ENCODE results near the gene PTAFR. TPM values are rescaled to one million over a fixed set of nuclear protein-coding genes. Genes with fewer than 3 reads are reported as not detected.
A peak's percentile ranks its signal among the peaks of the same experiment; 100 is the strongest.

Gene PTAFR
- total RNA-seq, 1 donor from 2014 or later = 3.6 TPM

GRCh38 chr1:28175955-28176485, 470 bp downstream of the PTAFR start:
- Mint-ChIP-seq H3K9me3 (no peaks in the 10 kb centered on the region), H3K27me3 (no peaks in the 10 kb centered on the region), H3K4me3 (peak overlapping the region; percentile 85), H3K27ac (peak overlapping the region; percentile 84), H3K4me1 (peaks cover 91% of the 10 kb centered on the region), H3K36me3 (ENCODE audit: low read depth) (no peaks in the 10 kb centered on the region)
- POLR2A ChIA-PET = interaction anchor here (0.5 to 2.1 kb wide), 12 partner anchors 11 to 825 kb away, joined by 3 to 10 read pairs (median 5); partner anchors contain the start of genes EYA3 and GMEB1
- TF ChIP-seq, protein P1, sequence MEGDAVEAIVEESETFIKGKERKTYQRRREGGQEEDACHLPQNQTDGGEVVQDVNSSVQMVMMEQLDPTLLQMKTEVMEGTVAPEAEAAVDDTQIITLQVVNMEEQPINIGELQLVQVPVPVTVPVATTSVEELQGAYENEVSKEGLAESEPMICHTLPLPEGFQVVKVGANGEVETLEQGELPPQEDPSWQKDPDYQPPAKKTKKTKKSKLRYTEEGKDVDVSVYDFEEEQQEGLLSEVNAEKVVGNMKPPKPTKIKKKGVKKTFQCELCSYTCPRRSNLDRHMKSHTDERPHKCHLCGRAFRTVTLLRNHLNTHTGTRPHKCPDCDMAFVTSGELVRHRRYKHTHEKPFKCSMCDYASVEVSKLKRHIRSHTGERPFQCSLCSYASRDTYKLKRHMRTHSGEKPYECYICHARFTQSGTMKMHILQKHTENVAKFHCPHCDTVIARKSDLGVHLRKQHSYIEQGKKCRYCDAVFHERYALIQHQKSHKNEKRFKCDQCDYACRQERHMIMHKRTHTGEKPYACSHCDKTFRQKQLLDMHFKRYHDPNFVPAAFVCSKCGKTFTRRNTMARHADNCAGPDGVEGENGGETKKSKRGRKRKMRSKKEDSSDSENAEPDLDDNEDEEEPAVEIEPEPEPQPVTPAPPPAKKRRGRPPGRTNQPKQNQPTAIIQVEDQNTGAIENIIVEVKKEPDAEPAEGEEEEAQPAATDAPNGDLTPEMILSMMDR (IDR thresholded peaks at IDR 0.05) = no peak
- DNase-seq (no peak), ATAC-seq (ENCODE audit: low read depth) (no peak)
- intact Hi-C loops (cut with micrococcal nuclease) = loop anchor here (1.0 to 2.0 kb wide), 4 partner anchors 24 to 87 kb away; partner anchors contain the start of gene EYA3
- CTCF ChIA-PET = interaction anchor here (1.1 to 2.6 kb wide), 5 partner anchors 24 to 88 kb away, joined by 3 to 9 read pairs (median 4); partner anchors contain the start of gene EYA3

DNA sequence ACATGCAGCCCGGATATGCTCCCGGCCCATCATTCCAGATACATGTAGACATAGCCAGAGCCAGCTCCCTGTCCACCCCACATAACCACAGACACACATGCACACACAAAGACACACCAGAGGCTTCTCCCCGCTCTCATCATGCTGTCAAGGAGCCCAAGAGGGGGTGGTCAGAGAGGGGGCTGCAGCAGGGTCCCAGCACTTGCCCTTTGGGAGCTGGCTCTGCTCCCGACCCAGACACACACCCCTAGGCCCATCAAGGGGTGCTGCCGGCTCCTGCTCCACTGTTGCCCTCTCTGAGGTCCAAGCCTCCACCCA, 2.6 kb downstream of the PTAFR start:
- DNase-seq = no peak
- Mint-ChIP-seq H3K27ac (peak overlapping the region; percentile 71), H3K4me1 (peaks cover 90% of the 10 kb centered on the region), H3K4me3 (peak overlapping the region; percentile 52), H3K36me3 (ENCODE audit: low read depth) (no peaks in the 10 kb centered on the region), H3K9me3 (no peaks in the 10 kb centered on the region), H3K27me3 (no peaks in the 10 kb centered on the region)
- CTCF ChIA-PET = interaction anchor here (1.4 kb wide), 1 partner anchor 88 kb away, joined by 3 read pairs; no protein-coding TSS in a partner anchor
- intact Hi-C loops (cut with micrococcal nuclease) = no loop called here
- TF ChIP-seq, protein P1 (IDR thresholded peaks at IDR 0.05) = no peak
- POLR2A ChIA-PET = interaction anchor here (0.6 to 2.8 kb wide), 5 partner anchors 8 to 155 kb away, joined by 3 to 30 read pairs (median 8); partner anchors contain the start of genes EYA3 and MED18
- no peak for ATAC-seq (ENCODE audit: low read depth)

- TF ChIP-seq, protein P1 (IDR thresholded peaks at IDR 0.05) = no peak
- intact Hi-C loops (cut with micrococcal nuclease) = no loop called here
- no peaks in the 10 kb centered on the region for H3K27me3 Mint-ChIP-seq
- peak overlapping the region; percentile 87 for H3K27ac Mint-ChIP-seq
- POLR2A ChIA-PET = interaction anchor here (0.6 to 2.8 kb wide), 17 partner anchors 8 to 1344 kb away, joined by 3 to 30 read pairs (median 5); partner anchors contain the start of genes EYA3 and MED18
- H3K4me3 Mint-ChIP-seq = peak overlapping the region; percentile 52
- DNase-seq (no peak), ATAC-seq (ENCODE audit: low read depth) (peak; percentile 14)
- H3K36me3 Mint-ChIP-seq (ENCODE audit: low read depth) = no peaks in the 10 kb centered on the region
- CTCF ChIA-PET = interaction anchor here (0.6 to 1.4 kb wide), 4 partner anchors 25 to 87 kb away, joined by 3 to 9 read pairs (median 3); no protein-coding TSS in a partner anchor
- H3K9me3 Mint-ChIP-seq = no peaks in the 10 kb centered on the region
- peaks cover 91% of the 10 kb centered on the region for H3K4me1 Mint-ChIP-seq
Measured at GRCh38 chr1:28173151-28173979, 3.1 kb downstream of the PTAFR start.

DNA sequence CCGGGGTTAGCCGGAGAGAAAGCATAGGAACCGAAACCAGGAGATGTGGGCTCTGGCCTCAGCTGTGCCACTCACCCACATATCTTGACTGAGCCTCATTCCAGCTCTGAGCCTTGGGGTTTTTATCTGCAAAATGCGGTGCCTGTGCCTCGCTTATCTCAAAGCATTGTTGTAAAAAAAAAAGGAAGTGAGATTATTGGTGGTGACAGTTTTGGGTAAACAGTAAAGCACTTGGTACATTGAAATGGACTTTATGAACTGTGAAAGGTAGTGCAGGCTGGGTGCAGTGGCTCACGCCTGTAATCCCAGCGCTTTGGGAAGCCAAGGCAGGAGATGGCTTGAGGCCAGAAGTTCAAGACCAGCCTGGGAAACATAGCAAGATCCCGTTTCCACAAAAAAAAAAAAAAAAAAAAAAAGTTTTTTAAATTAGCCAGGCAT, 3.8 kb downstream of the PTAFR start:
- peaks cover 90% of the 10 kb centered on the region for H3K4me1 Mint-ChIP-seq
- ChIA-PET CTCF (interaction anchor here (0.9 to 1.4 kb wide), 3 partner anchors 25 to 87 kb away, joined by 3 to 9 read pairs (median 3); no protein-coding TSS in a partner anchor), POLR2A (interaction anchor here (0.6 to 2.8 kb wide), 19 partner anchors 10 to 1344 kb away, joined by 3 to 30 read pairs (median 4); partner anchors contain the start of genes EYA3 and MED18)
- DNase-seq (peak; percentile 47), ATAC-seq (ENCODE audit: low read depth) (peak; percentile 66)
- no peaks in the 10 kb centered on the region for H3K36me3 Mint-ChIP-seq (ENCODE audit: low read depth)
- H3K27me3 Mint-ChIP-seq = no peaks in the 10 kb centered on the region
- intact Hi-C loops (cut with micrococcal nuclease) = loop anchor here (1.0 kb wide), 2 partner anchors 28 to 81 kb away; no protein-coding TSS in a partner anchor
- peak overlapping the region; percentile 73 for H3K4me3 Mint-ChIP-seq
- H3K9me3 Mint-ChIP-seq = no peaks in the 10 kb centered on the region
- peak overlapping the region; percentile 87 for H3K27ac Mint-ChIP-seq
- TF ChIP-seq, protein P1 (IDR thresholded peaks at IDR 0.05) = no peak
